Activated CD4-positive, alpha-beta T cell treated with anti-CD3 and anti-CD28 coated beads for 48 hours (primary cell): ENCODE measurements around the gene CNRIP1.

Experiments
- DNase-seq: peaks from one replicate; pipeline ENCODE4 v3.0.0-alpha.2; 2020

The CNRIP1 gene

GRCh38 chr2:68291314-68291713, 28.4 kb downstream of the CNRIP1 start:
- DNase-seq: no peak

- no peak for DNase-seq
Observed at GRCh38 chr2:68290901-68291300, 28.8 kb downstream of the CNRIP1 start.

GRCh38 chr2:68287580-68288441, 31.9 kb downstream of the CNRIP1 start:
- DNase-seq: no peak

GRCh38 chr2:68284896-68285295, 34.9 kb downstream of the CNRIP1 start:
- no peak for DNase-seq

- DNase-seq: no peak
Observed at GRCh38 chr2:68283419-68283812, 36.3 kb downstream of the CNRIP1 start.

- DNase-seq: peak; percentile 13
Observed at GRCh38 chr2:68282811-68283418, 36.8 kb downstream of the CNRIP1 start.

GRCh38 chr2:68280796-68281195, 39.0 kb downstream of the CNRIP1 start:
- no peak for DNase-seq

GRCh38 chr2:68280348-68280747, 39.4 kb downstream of the CNRIP1 start:
- DNase-seq: no peak

- no peak for DNase-seq
Observed at GRCh38 chr2:68279691-68280090, 40.1 kb downstream of the CNRIP1 start.

GRCh38 chr2:68278169-68278568, 41.6 kb downstream of the CNRIP1 start:
- no peak for DNase-seq

- no peak for DNase-seq
Observed at GRCh38 chr2:68274022-68274421, 45.7 kb downstream of the CNRIP1 start.

- DNase-seq: no peak
Observed at GRCh38 chr2:68272246-68272994, 47.3 kb downstream of the CNRIP1 start.

- DNase-seq: no peak
Observed at GRCh38 chr2:68266655-68267054, 53.1 kb downstream of the CNRIP1 start.

GRCh38 chr2:68263632-68264031, 56.1 kb downstream of the CNRIP1 start:
- no peak for DNase-seq

GRCh38 chr2:68258851-68259250, 60.9 kb downstream of the CNRIP1 start:
- DNase-seq: no peak

GRCh38 chr2:68256093-68256450, 63.7 kb downstream of the CNRIP1 start:
- no peak for DNase-seq

- DNase-seq: peak; percentile 23
Observed at GRCh38 chr2:68253219-68254068, 66.3 kb downstream of the CNRIP1 start.

- DNase-seq: peak; percentile 95
Observed at GRCh38 chr2:68252400-68253218, 67.1 kb downstream of the CNRIP1 start, which contains the start of gene PPP3R1. Gene PPP3R1 (minus strand): TSS chr2:68252532. CDS start chr2:68252127, 405 bp downstream.

- DNase-seq: peak; percentile 49
Observed at GRCh38 chr2:68251855-68252399, 67.8 kb downstream of the CNRIP1 start.

GRCh38 chr2:68251187-68251854, 68.4 kb downstream of the CNRIP1 start:
- DNase-seq: peak; percentile 82

GRCh38 chr2:68250652-68251186, 69.0 kb downstream of the CNRIP1 start:
- DNase-seq: no peak
